IPS-18a (cell line): ENCODE measurements around the gene KNG1.
"Not testable (repeated sequence)": the region's sequence is repeated elsewhere in the genome, so short reads cannot be mapped to it uniquely, and the experiment has no call there.

ENCODE experiments used
- H3K27ac ChIP-seq: one replicate; pipeline ENCODE4 v1.5.1; 2013; ENCODE audit warnings: low read length
- H3K27me3 ChIP-seq: one replicate; pipeline ENCODE4 v1.6.1; 2013; ENCODE audit warnings: mild to moderate bottlenecking, low read length; ENCODE audit not compliant: control insufficient read depth, insufficient read depth
- H3K36me3 ChIP-seq: one replicate; pipeline ENCODE4 v1.6.1; 2013; ENCODE audit warnings: low read depth, low read length; ENCODE audit not compliant: control insufficient read depth
- H3K4me1 ChIP-seq: one replicate; pipeline ENCODE4 v1.6.1; 2013; ENCODE audit warnings: low read depth, low read length; ENCODE audit not compliant: control insufficient read depth
- H3K4me3 ChIP-seq: one replicate; pipeline ENCODE4 v1.5.1; 2013; ENCODE audit warnings: low read length
- H3K9ac ChIP-seq: one replicate; pipeline ENCODE4 v1.6.1; 2013; ENCODE audit warnings: mild to moderate bottlenecking, low read length, moderate library complexity
- H3K9me3 ChIP-seq: one replicate; pipeline ENCODE4 v1.6.1; 2013; ENCODE audit warnings: low read depth, low read length; ENCODE audit not compliant: control insufficient read depth

The KNG1 gene

GRCh38 chr3:186717039-186717457 is at the start of gene KNG1:
Gene KNG1 (plus strand): TSS chr3:186717359. CDS start chr3:186717543, 184 bp downstream.
- Histone ChIP-seq H3K4me3 (no peak within 1 kb of the TSS), H3K9ac (no peak within 1 kb of the TSS), H3K27me3 (no peaks in the 10 kb centered on the region), H3K9me3 (no peaks in the 10 kb centered on the region), H3K36me3 (no peaks in the 10 kb centered on the region), H3K4me1 (no peaks in the 10 kb centered on the region), H3K27ac (no peak within 1 kb of the TSS)

- Histone ChIP-seq H3K9me3 (no peaks in the 10 kb centered on the region), H3K4me3 (no peak overlapping the region), H3K4me1 (peaks cover 14% of the 10 kb centered on the region), H3K27ac (no peak overlapping the region), H3K9ac (no peak overlapping the region), H3K36me3 (no peaks in the 10 kb centered on the region), H3K27me3 (no peaks in the 10 kb centered on the region)
Observed at GRCh38 chr3:186668426-186668825, 48.7 kb upstream of the KNG1 start.

- H3K27ac ChIP-seq = no peak overlapping the region
- peaks cover 3% of the 10 kb centered on the region for H3K4me1 ChIP-seq
- no peak overlapping the region for H3K9ac ChIP-seq
- no peaks in the 10 kb centered on the region for H3K9me3 ChIP-seq
- H3K4me3 ChIP-seq = no peak overlapping the region
- no peaks in the 10 kb centered on the region for H3K36me3 ChIP-seq
- no peaks in the 10 kb centered on the region for H3K27me3 ChIP-seq
Observed at GRCh38 chr3:186669378-186670084, 47.6 kb upstream of the KNG1 start.

GRCh38 chr3:186670155-186670554 is 47.0 kb upstream of the KNG1 start:
- Histone ChIP-seq H3K4me3 (no peak overlapping the region), H3K4me1 (no peaks in the 10 kb centered on the region), H3K9ac (no peak overlapping the region), H3K9me3 (no peaks in the 10 kb centered on the region), H3K36me3 (no peaks in the 10 kb centered on the region), H3K27ac (no peak overlapping the region), H3K27me3 (no peaks in the 10 kb centered on the region)

GRCh38 chr3:186671051-186671450 is 46.1 kb upstream of the KNG1 start:
- no peaks in the 10 kb centered on the region for H3K36me3 ChIP-seq
- no peaks in the 10 kb centered on the region for H3K4me1 ChIP-seq
- no peak overlapping the region for H3K9ac ChIP-seq
- no peaks in the 10 kb centered on the region for H3K27me3 ChIP-seq
- H3K27ac ChIP-seq = no peak overlapping the region
- H3K9me3 ChIP-seq = no peaks in the 10 kb centered on the region
- no peak overlapping the region for H3K4me3 ChIP-seq

GRCh38 chr3:186678604-186679003 is 38.6 kb upstream of the KNG1 start:
- Histone ChIP-seq H3K4me3 (no peak overlapping the region), H3K36me3 (no peaks in the 10 kb centered on the region), H3K27ac (no peak overlapping the region), H3K9me3 (no peaks in the 10 kb centered on the region), H3K27me3 (no peaks in the 10 kb centered on the region), H3K4me1 (no peaks in the 10 kb centered on the region), H3K9ac (no peak overlapping the region)

GRCh38 chr3:186679151-186679550 is 38.0 kb upstream of the KNG1 start:
- Histone ChIP-seq H3K9ac (no peak overlapping the region), H3K27ac (no peak overlapping the region), H3K27me3 (no peaks in the 10 kb centered on the region), H3K4me1 (no peaks in the 10 kb centered on the region), H3K9me3 (no peaks in the 10 kb centered on the region), H3K4me3 (no peak overlapping the region), H3K36me3 (no peaks in the 10 kb centered on the region)

- H3K27me3 ChIP-seq = no peaks in the 10 kb centered on the region
- no peaks in the 10 kb centered on the region for H3K4me1 ChIP-seq
- no peaks in the 10 kb centered on the region for H3K9me3 ChIP-seq
- H3K4me3 ChIP-seq = no peak overlapping the region
- no peaks in the 10 kb centered on the region for H3K36me3 ChIP-seq
- no peak overlapping the region for H3K27ac ChIP-seq
- H3K9ac ChIP-seq = no peak overlapping the region
Observed at GRCh38 chr3:186680869-186681268, 36.3 kb upstream of the KNG1 start.

- Histone ChIP-seq H3K4me3 (no peak overlapping the region), H3K36me3 (no peaks in the 10 kb centered on the region), H3K9ac (no peak overlapping the region), H3K9me3 (no peaks in the 10 kb centered on the region), H3K4me1 (no peaks in the 10 kb centered on the region), H3K27ac (no peak overlapping the region), H3K27me3 (no peaks in the 10 kb centered on the region)
Observed at GRCh38 chr3:186682812-186683211, 34.3 kb upstream of the KNG1 start.

- no peak overlapping the region for H3K9ac ChIP-seq
- no peaks in the 10 kb centered on the region for H3K36me3 ChIP-seq
- no peak overlapping the region for H3K27ac ChIP-seq
- H3K9me3 ChIP-seq = no peaks in the 10 kb centered on the region
- H3K27me3 ChIP-seq = no peaks in the 10 kb centered on the region
- no peaks in the 10 kb centered on the region for H3K4me1 ChIP-seq
- H3K4me3 ChIP-seq = no peak overlapping the region
Observed at GRCh38 chr3:186683979-186684378, 33.2 kb upstream of the KNG1 start.

GRCh38 chr3:186686475-186686874 is 30.7 kb upstream of the KNG1 start:
- H3K36me3 ChIP-seq, H3K9me3 ChIP-seq, H3K9ac ChIP-seq, H3K4me1 ChIP-seq, H3K4me3 ChIP-seq, H3K27me3 ChIP-seq, H3K27ac ChIP-seq: not testable (repeated sequence)

- no peaks in the 10 kb centered on the region for H3K27me3 ChIP-seq
- H3K36me3 ChIP-seq = no peaks in the 10 kb centered on the region
- H3K4me3 ChIP-seq = no peak overlapping the region
- no peaks in the 10 kb centered on the region for H3K9me3 ChIP-seq
- no peak overlapping the region for H3K27ac ChIP-seq
- H3K4me1 ChIP-seq = no peaks in the 10 kb centered on the region
- no peak overlapping the region for H3K9ac ChIP-seq
Observed at GRCh38 chr3:186687120-186687651, 30.0 kb upstream of the KNG1 start.
